ENCODE measurements around the gene SPA17. TPM values are rescaled to one million over a fixed set of nuclear protein-coding genes. Genes with fewer than 3 reads are reported as not detected.

The SPA17 gene
- total RNA-seq, 2 experiments from 2014 or later: 3.1 to 3.6 TPM

DNA sequence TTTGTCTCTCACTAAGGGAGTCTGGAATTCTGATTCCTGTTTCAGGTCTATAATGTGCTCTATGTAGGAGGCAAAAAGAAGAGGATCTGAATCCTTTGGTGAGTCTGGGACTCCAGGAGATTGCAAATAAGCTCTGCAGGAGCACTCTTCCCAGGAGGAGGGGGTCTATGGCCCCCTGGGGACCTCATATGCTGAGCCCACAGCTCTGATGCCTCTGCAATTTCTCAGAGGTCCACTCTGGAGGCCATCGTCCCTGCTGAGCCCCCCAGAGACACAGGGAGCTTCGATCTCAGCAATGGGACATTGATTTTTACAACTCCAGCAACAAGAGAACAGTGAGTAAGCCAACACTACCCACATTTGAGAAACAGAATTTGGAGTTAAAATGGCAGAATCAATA is 45.8 kb downstream of the SPA17 start:
- Mint-ChIP-seq H3K4me1 (ENCODE audit: low read depth) (peaks cover 20% of the 10 kb centered on the region), H3K4me3 (no peak overlapping the region), H3K36me3 (ENCODE audit: low read depth) (no peaks in the 10 kb centered on the region), H3K9me3 (no peaks in the 10 kb centered on the region), H3K27me3 (peaks cover 51% of the 10 kb centered on the region), H3K27ac (no peak overlapping the region)
- TF ChIP-seq, protein P1, sequence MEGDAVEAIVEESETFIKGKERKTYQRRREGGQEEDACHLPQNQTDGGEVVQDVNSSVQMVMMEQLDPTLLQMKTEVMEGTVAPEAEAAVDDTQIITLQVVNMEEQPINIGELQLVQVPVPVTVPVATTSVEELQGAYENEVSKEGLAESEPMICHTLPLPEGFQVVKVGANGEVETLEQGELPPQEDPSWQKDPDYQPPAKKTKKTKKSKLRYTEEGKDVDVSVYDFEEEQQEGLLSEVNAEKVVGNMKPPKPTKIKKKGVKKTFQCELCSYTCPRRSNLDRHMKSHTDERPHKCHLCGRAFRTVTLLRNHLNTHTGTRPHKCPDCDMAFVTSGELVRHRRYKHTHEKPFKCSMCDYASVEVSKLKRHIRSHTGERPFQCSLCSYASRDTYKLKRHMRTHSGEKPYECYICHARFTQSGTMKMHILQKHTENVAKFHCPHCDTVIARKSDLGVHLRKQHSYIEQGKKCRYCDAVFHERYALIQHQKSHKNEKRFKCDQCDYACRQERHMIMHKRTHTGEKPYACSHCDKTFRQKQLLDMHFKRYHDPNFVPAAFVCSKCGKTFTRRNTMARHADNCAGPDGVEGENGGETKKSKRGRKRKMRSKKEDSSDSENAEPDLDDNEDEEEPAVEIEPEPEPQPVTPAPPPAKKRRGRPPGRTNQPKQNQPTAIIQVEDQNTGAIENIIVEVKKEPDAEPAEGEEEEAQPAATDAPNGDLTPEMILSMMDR (IDR thresholded peaks at IDR 0.05): no peak
- POLR2A ChIA-PET: no interaction called here
- CTCF ChIA-PET: interaction anchor here (1.1 kb wide), 1 partner anchor 13 kb away, joined by 3 read pairs; no protein-coding TSS in a partner anchor
- DNase-seq (no peak), ATAC-seq (no peak)
- intact Hi-C loops (cut with micrococcal nuclease): no loop called here

DNA sequence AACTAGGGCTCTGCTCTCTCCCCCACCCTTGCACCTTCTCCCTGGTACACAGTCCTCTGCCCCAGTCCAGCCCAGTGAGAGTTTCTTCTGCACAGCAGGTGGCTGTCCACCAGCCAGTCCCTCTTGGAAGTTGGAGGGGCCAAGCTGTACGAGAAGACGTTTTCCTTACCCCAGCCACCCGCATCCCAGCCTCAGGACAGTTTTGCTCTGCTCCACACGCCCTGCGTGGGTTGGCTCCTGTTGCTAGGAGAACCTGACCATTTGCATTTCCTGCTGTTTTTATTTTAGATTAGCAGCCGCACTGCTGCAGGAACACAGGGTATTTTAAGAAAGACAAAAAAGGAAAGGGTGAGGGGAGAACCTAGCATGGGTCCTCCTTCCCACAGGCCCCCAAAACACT is 48.5 kb downstream of the SPA17 start:
- intact Hi-C loops (cut with micrococcal nuclease): no loop called here
- H3K4me3 Mint-ChIP-seq: no peak overlapping the region
- CTCF ChIA-PET: interaction anchor here (1.2 kb wide), 1 partner anchor 116 kb away, joined by 3 read pairs; no protein-coding TSS in a partner anchor

DNA sequence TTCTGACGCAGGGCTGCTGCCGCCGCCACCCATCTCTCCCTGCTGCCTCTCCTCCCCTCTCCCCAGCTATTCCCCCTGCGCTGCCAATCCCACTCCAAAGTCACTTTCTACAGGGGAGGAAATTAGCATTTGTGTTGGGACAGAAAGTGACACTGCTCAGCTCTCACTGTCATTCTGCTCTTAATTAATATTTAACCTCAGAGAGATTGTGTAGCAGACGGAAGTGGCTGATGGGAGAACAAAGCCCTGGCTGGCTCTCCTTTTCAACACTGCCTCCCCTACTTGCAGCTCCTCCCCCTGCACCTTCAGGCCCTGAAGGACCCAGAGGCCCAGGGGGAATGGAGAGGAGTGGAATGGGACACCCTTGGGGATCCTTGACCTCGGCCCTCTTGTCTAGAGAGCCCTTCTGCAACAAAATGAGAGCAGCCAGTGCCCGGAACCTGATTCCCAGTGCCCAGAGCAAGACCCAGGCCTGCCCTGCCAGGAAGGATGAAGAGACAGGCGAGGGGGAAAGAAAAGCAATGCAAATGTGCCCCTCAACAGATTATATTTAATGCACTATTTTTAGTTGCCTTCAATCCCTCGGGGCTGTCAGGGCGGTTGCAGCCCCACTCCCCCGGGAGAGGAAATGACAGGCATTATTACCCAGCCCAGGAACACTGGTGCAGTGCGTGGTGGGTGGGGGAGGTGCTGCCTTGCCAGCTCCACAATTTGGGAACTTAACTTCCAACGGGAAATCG is 51.4 kb downstream of the SPA17 start:
- Mint-ChIP-seq H3K36me3 (ENCODE audit: low read depth) (no peaks in the 10 kb centered on the region), H3K27me3 (peaks cover 29% of the 10 kb centered on the region), H3K9me3 (no peaks in the 10 kb centered on the region), H3K4me3 (no peak overlapping the region), H3K4me1 (ENCODE audit: low read depth) (peaks cover 14% of the 10 kb centered on the region), H3K27ac (no peak overlapping the region)
- no peak for DNase-seq
- CTCF ChIA-PET: no interaction called here
- POLR2A ChIA-PET: no interaction called here
- ATAC-seq: no peak
- intact Hi-C loops (cut with micrococcal nuclease): no loop called here
- TF ChIP-seq, protein P1 (IDR thresholded peaks at IDR 0.05): no peak

More for the DNA sequence above, 48.5 kb downstream of the SPA17 start:
- peaks cover 25% of the 10 kb centered on the region for H3K4me1 Mint-ChIP-seq (ENCODE audit: low read depth)
- no peak for ATAC-seq
- no peak for DNase-seq
- H3K27me3 Mint-ChIP-seq: peaks cover 48% of the 10 kb centered on the region
- H3K27ac Mint-ChIP-seq: no peak overlapping the region
- H3K9me3 Mint-ChIP-seq: no peaks in the 10 kb centered on the region
- POLR2A ChIA-PET: no interaction called here
- TF ChIP-seq, protein P1 (IDR thresholded peaks at IDR 0.05): no peak
- H3K36me3 Mint-ChIP-seq (ENCODE audit: low read depth): no peaks in the 10 kb centered on the region

DNA sequence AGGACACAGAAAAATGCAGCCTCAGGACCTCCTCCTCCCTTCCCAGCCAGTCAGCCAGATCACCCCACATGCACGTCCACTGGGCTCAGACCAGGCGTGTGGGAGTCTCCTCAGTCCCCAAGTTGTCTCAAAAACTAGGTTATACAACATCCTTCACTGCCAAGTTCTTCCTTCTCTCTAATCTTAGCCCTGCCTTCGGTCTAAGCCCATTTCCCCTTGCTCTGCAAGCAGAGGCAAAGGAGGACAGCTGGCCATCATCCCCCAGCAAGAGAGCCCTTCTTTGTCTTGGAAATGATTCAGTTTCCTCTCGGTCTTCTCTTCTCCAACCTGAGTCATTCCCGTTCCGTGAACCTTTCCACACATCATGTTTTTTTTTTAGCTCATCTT is 52.0 kb downstream of the SPA17 start:
- DNase-seq (no peak), ATAC-seq (no peak)
- H3K36me3 Mint-ChIP-seq (ENCODE audit: low read depth): no peaks in the 10 kb centered on the region
- no peak overlapping the region for H3K27ac Mint-ChIP-seq
- no peaks in the 10 kb centered on the region for H3K9me3 Mint-ChIP-seq
- H3K4me3 Mint-ChIP-seq: no peak overlapping the region
- ChIA-PET POLR2A (no interaction called here), CTCF (no interaction called here)
- H3K4me1 Mint-ChIP-seq (ENCODE audit: low read depth): peaks cover 14% of the 10 kb centered on the region
- intact Hi-C loops (cut with micrococcal nuclease): no loop called here
- H3K27me3 Mint-ChIP-seq: peaks cover 29% of the 10 kb centered on the region
- TF ChIP-seq, protein P1 (IDR thresholded peaks at IDR 0.05): no peak

DNA sequence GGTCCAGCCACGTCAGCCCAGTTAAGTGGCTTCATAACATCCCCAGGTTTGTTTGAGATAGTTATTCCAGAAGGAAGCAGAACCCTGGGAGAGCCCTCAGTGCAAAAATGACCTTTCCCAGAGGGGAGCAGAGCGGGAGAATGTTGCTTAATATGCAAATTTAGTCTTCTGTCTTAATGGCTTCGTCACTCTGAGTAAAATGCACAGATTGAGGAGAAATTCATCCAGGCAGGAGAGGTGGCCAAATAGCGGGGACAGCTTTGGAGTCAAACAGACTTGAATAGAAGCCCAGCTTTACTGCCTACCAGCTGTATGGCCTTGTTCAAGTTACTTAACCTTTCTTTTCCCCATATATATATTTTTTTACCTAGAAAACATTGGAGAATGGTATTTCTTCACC is 53.8 kb downstream of the SPA17 start:
- Mint-ChIP-seq H3K4me3 (no peak overlapping the region), H3K9me3 (no peaks in the 10 kb centered on the region), H3K4me1 (ENCODE audit: low read depth) (peaks cover 9% of the 10 kb centered on the region), H3K27ac (no peak overlapping the region), H3K36me3 (ENCODE audit: low read depth) (no peaks in the 10 kb centered on the region), H3K27me3 (peaks cover 26% of the 10 kb centered on the region)
- POLR2A ChIA-PET: no interaction called here
- ATAC-seq (no peak), DNase-seq (no peak)
- intact Hi-C loops (cut with micrococcal nuclease): no loop called here
- CTCF ChIA-PET: no interaction called here
- TF ChIP-seq, protein P1 (IDR thresholded peaks at IDR 0.05): no peak
